Measurements from ENCODE around the gene C1orf232.

C1orf232 gene

GRCh38 chr1:26145960-26146294 is 22.8 kb downstream of the C1orf232 start:
- no peaks in the 10 kb centered on the region for H3K9me3 Mint-ChIP-seq
- H3K4me1 Mint-ChIP-seq: peaks cover 6% of the 10 kb centered on the region
- H3K4me3 Mint-ChIP-seq: no peak overlapping the region
- H3K36me3 Mint-ChIP-seq: no peaks in the 10 kb centered on the region
- peaks cover 1% of the 10 kb centered on the region for H3K27me3 Mint-ChIP-seq
- H3K27ac Mint-ChIP-seq: no peak overlapping the region

- Mint-ChIP-seq H3K4me1 (peaks cover 6% of the 10 kb centered on the region), H3K4me3 (no peak overlapping the region), H3K27ac (no peak overlapping the region), H3K36me3 (no peaks in the 10 kb centered on the region), H3K27me3 (peaks cover 1% of the 10 kb centered on the region), H3K9me3 (no peaks in the 10 kb centered on the region)
Observed at GRCh38 chr1:26145041-26145959, 23.5 kb downstream of the C1orf232 start.

- Mint-ChIP-seq H3K9me3 (no peaks in the 10 kb centered on the region), H3K36me3 (no peaks in the 10 kb centered on the region), H3K4me1 (peaks cover 16% of the 10 kb centered on the region), H3K27me3 (no peaks in the 10 kb centered on the region), H3K27ac (no peak overlapping the region), H3K4me3 (no peak overlapping the region)
Observed at GRCh38 chr1:26142159-26142558, 26.6 kb downstream of the C1orf232 start.

GRCh38 chr1:26138974-26139558 is 29.7 kb downstream of the C1orf232 start:
- H3K4me1 Mint-ChIP-seq: peaks cover 10% of the 10 kb centered on the region
- no peak overlapping the region for H3K27ac Mint-ChIP-seq
- H3K9me3 Mint-ChIP-seq: no peaks in the 10 kb centered on the region
- no peaks in the 10 kb centered on the region for H3K27me3 Mint-ChIP-seq
- H3K36me3 Mint-ChIP-seq: no peaks in the 10 kb centered on the region
- no peak overlapping the region for H3K4me3 Mint-ChIP-seq

GRCh38 chr1:26134466-26134865 is 34.3 kb downstream of the C1orf232 start:
- Mint-ChIP-seq H3K4me1 (peaks cover 10% of the 10 kb centered on the region), H3K27me3 (no peaks in the 10 kb centered on the region), H3K36me3 (no peaks in the 10 kb centered on the region), H3K27ac (no peak overlapping the region), H3K4me3 (no peak overlapping the region), H3K9me3 (no peaks in the 10 kb centered on the region)

GRCh38 chr1:26132834-26133167 is 36.0 kb downstream of the C1orf232 start:
- no peak overlapping the region for H3K27ac Mint-ChIP-seq
- peaks cover 11% of the 10 kb centered on the region for H3K4me1 Mint-ChIP-seq
- H3K9me3 Mint-ChIP-seq: no peaks in the 10 kb centered on the region
- no peaks in the 10 kb centered on the region for H3K36me3 Mint-ChIP-seq
- no peak overlapping the region for H3K4me3 Mint-ChIP-seq
- H3K27me3 Mint-ChIP-seq: no peaks in the 10 kb centered on the region

- Mint-ChIP-seq H3K36me3 (no peaks in the 10 kb centered on the region), H3K4me1 (peaks cover 16% of the 10 kb centered on the region), H3K27me3 (no peaks in the 10 kb centered on the region), H3K9me3 (no peaks in the 10 kb centered on the region), H3K27ac (no peak overlapping the region), H3K4me3 (no peak overlapping the region)
Observed at GRCh38 chr1:26132128-26132833, 36.5 kb downstream of the C1orf232 start.

- Mint-ChIP-seq H3K4me1 (peaks cover 30% of the 10 kb centered on the region), H3K36me3 (no peaks in the 10 kb centered on the region), H3K4me3 (no peak overlapping the region), H3K27ac (no peak overlapping the region), H3K27me3 (no peaks in the 10 kb centered on the region), H3K9me3 (no peaks in the 10 kb centered on the region)
Observed at GRCh38 chr1:26130695-26131094, 38.1 kb downstream of the C1orf232 start.

- no peak overlapping the region for H3K4me3 Mint-ChIP-seq
- no peaks in the 10 kb centered on the region for H3K27me3 Mint-ChIP-seq
- H3K4me1 Mint-ChIP-seq: peaks cover 37% of the 10 kb centered on the region
- no peaks in the 10 kb centered on the region for H3K9me3 Mint-ChIP-seq
- H3K27ac Mint-ChIP-seq: no peak overlapping the region
- no peaks in the 10 kb centered on the region for H3K36me3 Mint-ChIP-seq
Observed at GRCh38 chr1:26129778-26130177, 39.0 kb downstream of the C1orf232 start.

GRCh38 chr1:26127235-26128163 is 41.3 kb downstream of the C1orf232 start:
- Mint-ChIP-seq H3K4me3 (peak overlapping the region; percentile 8), H3K27me3 (no peaks in the 10 kb centered on the region), H3K4me1 (peaks cover 53% of the 10 kb centered on the region), H3K36me3 (no peaks in the 10 kb centered on the region), H3K27ac (peak overlapping the region; percentile 47), H3K9me3 (no peaks in the 10 kb centered on the region)

- Mint-ChIP-seq H3K9me3 (no peaks in the 10 kb centered on the region), H3K27ac (peak overlapping the region; percentile 73), H3K36me3 (peaks cover 3% of the 10 kb centered on the region), H3K4me3 (peak overlapping the region; percentile 71), H3K27me3 (no peaks in the 10 kb centered on the region), H3K4me1 (peaks cover 57% of the 10 kb centered on the region)
Observed at GRCh38 chr1:26126321-26127084, 42.3 kb downstream of the C1orf232 start.

- peaks cover 57% of the 10 kb centered on the region for H3K4me1 Mint-ChIP-seq
- no peaks in the 10 kb centered on the region for H3K9me3 Mint-ChIP-seq
- peaks cover 3% of the 10 kb centered on the region for H3K36me3 Mint-ChIP-seq
- H3K4me3 Mint-ChIP-seq: peak overlapping the region; percentile 71
- H3K27ac Mint-ChIP-seq: peak overlapping the region; percentile 73
- no peaks in the 10 kb centered on the region for H3K27me3 Mint-ChIP-seq
Observed at GRCh38 chr1:26125946-26126320, 42.8 kb downstream of the C1orf232 start.

GRCh38 chr1:26125382-26125781 is 43.4 kb downstream of the C1orf232 start:
- H3K27me3 Mint-ChIP-seq: no peaks in the 10 kb centered on the region
- H3K4me1 Mint-ChIP-seq: peaks cover 58% of the 10 kb centered on the region
- H3K27ac Mint-ChIP-seq: no peak overlapping the region
- H3K9me3 Mint-ChIP-seq: no peaks in the 10 kb centered on the region
- H3K4me3 Mint-ChIP-seq: no peak overlapping the region
- H3K36me3 Mint-ChIP-seq: peaks cover 3% of the 10 kb centered on the region

- Mint-ChIP-seq H3K27ac (peak overlapping the region; percentile 41), H3K9me3 (no peaks in the 10 kb centered on the region), H3K27me3 (no peaks in the 10 kb centered on the region), H3K4me1 (peaks cover 65% of the 10 kb centered on the region), H3K4me3 (peak overlapping the region; percentile 3), H3K36me3 (peaks cover 3% of the 10 kb centered on the region)
Observed at GRCh38 chr1:26124418-26125331, 44.1 kb downstream of the C1orf232 start.
